Breast epithelium (tissue), 4 donors: ENCODE results near the gene FRMPD2. TPM values are rescaled to one million over a fixed set of nuclear protein-coding genes. Genes with fewer than 3 reads are reported as not detected.
"Not testable (repeated sequence)": the region's sequence is repeated elsewhere in the genome, so short reads cannot be mapped to it uniquely, and the experiment has no call there.

Experiments
- DNase-seq, 2 donors: peaks; one replicate each; pipeline ENCODE4 v3.0.0-alpha.2; 2019; ENCODE audit warnings: low spot score in 2 of 2
- H3K27ac ChIP-seq, 2 donors: fragments of 200-600 bp; sonication (generic) in 1 of 2; one replicate each; pipeline ENCODE4 v1.5.1; 2016 to 2019; ENCODE audit warnings: mild to moderate bottlenecking in 1 of 2
- H3K27me3 ChIP-seq, 2 donors: fragments of 200-600 bp; sonication (generic) in 1 of 2; one replicate each; pipeline versions ENCODE4 v1.5.1 to v1.6.0; 2017 to 2019; ENCODE audit warnings: control low read depth in 1 of 2, mild to moderate bottlenecking in 1 of 2
- H3K36me3 ChIP-seq: fragments of 200-600 bp; one replicate; pipeline ENCODE4 v1.5.1; 2019
- H3K4me1 ChIP-seq, 2 donors: fragments of 200-600 bp; sonication (generic); one replicate each; pipeline ENCODE4 v1.5.1; 2016 to 2019; ENCODE audit warnings: control low read depth in 1 of 2
- H3K4me3 ChIP-seq, 3 donors: fragments of 200-600 bp; sonication (generic); 1 replicate in 2 of 3; 2 replicates in 1 of 3; pipeline ENCODE4 v1.5.1; 2016 to 2019; ENCODE audit warnings: mild to moderate bottlenecking in 3 of 3, moderate library complexity in 2 of 3
- H3K9me3 ChIP-seq, 2 donors: fragments of 200-600 bp; sonication (generic) in 1 of 2; one replicate each; pipeline ENCODE4 v1.5.1; 2016 to 2019; ENCODE audit warnings: control low read depth in 1 of 2
- POLR2A ChIP-seq: fragments of 450-650 bp; IDR thresholded peaks from one replicate; pipeline ENCODE4 v1.6.1; 2016; ENCODE audit warnings: antibody characterized with exemption, mild to moderate bottlenecking, moderate library complexity
- POLR2AphosphoS5 ChIP-seq, 3 donors: sonication (generic); formaldehyde crosslinking; IDR thresholded peaks; one replicate each; pipeline ENCODE4 v1.6.1; 2017; ENCODE audit warnings: antibody characterized with exemption in 3 of 3
- intact Hi-C: fragments of 100-400 bp; cut with DNase I; formaldehyde crosslinking; loops from one replicate; pipeline ENCODE4 v1.15.1; 2023; ENCODE audit warnings: low total_unique reads
- total RNA-seq, 3 donors: library from RNA; depleted of rRNA; stranded (reverse); fragments of >200 nt; gene quantifications; one replicate each; pipeline ENCODE4 v1.1.0, GENCODE V29; 2016
- TF ChIP-seq, protein P1 (sequence below), 3 donors: fragments of 450-650 bp; IDR thresholded peaks; one replicate each; pipeline ENCODE4 v1.5.1; 2016 to 2017; ENCODE audit warnings: antibody characterized with exemption in 3 of 3, mild to moderate bottlenecking in 3 of 3, moderate library complexity in 3 of 3

FRMPD2 gene
- total RNA-seq, 3 donors from 2014 or later: 1.9 to 4.6 TPM; not detected in 1

DNA sequence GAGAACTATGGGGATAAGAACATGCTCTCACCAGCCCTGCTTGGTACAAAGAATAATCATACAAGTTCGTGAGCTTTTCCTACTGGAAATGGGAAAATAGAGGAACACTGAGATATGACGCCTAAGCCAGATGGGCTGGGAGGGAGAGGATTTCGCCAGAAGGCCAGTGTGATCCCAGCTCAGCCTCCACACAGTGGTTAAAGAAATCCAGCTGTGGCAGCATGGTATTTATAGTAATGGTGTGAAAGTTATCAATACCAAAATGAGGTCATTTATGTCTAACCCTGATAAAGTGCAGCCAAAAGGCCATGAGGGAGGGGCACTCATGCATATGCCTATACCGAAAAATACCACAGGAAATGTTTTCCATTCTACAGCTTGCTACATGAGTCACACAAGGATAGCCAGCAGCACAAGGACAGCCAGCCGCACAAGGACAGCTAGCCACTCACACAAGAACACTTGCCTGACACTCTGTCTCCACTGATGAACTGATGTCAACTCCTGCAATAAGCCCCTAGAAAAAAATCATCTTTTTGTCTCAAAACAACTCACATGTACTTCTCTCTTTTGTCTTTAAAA lies 49.4 kb downstream of the FRMPD2 start:
- no peaks in the 10 kb centered on the region for H3K36me3 ChIP-seq
- no peaks in the 10 kb centered on the region for H3K9me3 ChIP-seq
- no peak for TF ChIP-seq POLR2A
- TF ChIP-seq, protein P1, sequence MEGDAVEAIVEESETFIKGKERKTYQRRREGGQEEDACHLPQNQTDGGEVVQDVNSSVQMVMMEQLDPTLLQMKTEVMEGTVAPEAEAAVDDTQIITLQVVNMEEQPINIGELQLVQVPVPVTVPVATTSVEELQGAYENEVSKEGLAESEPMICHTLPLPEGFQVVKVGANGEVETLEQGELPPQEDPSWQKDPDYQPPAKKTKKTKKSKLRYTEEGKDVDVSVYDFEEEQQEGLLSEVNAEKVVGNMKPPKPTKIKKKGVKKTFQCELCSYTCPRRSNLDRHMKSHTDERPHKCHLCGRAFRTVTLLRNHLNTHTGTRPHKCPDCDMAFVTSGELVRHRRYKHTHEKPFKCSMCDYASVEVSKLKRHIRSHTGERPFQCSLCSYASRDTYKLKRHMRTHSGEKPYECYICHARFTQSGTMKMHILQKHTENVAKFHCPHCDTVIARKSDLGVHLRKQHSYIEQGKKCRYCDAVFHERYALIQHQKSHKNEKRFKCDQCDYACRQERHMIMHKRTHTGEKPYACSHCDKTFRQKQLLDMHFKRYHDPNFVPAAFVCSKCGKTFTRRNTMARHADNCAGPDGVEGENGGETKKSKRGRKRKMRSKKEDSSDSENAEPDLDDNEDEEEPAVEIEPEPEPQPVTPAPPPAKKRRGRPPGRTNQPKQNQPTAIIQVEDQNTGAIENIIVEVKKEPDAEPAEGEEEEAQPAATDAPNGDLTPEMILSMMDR (IDR thresholded peaks at IDR 0.05): no peak
- TF ChIP-seq POLR2AphosphoS5 (IDR thresholded peaks at IDR 0.05): no peak
- no peaks in the 10 kb centered on the region for H3K27me3 ChIP-seq
- no peak for DNase-seq
- no peaks in the 10 kb centered on the region for H3K4me1 ChIP-seq
- H3K4me3 ChIP-seq: no peak overlapping the region
- H3K27ac ChIP-seq: no peak overlapping the region
- intact Hi-C loops: no loop called here

DNA sequence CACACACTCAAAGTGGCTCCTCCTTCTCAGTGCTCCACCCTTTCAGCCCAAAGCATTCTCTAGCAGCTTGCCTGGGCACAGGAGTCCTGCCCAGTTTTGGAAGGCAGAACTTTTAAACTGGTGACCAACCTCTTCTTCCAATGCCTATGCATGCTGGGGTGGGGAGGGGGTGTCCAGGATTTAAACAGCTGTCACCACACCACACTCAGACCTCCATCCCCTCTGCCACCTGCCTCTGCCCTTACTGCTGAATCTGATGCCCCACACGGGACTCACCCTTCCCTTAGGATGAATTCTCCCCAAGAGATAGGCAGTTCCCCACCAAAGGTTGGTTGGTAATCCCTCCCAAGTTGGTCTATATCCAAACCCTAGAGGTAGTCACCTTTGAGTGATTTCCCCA lies 50.2 kb downstream of the FRMPD2 start:
- Histone ChIP-seq H3K4me3 (no peak overlapping the region), H3K9me3 (no peaks in the 10 kb centered on the region), H3K27ac (no peak overlapping the region), H3K27me3 (no peaks in the 10 kb centered on the region), H3K36me3 (no peaks in the 10 kb centered on the region), H3K4me1 (no peaks in the 10 kb centered on the region)
- intact Hi-C loops: no loop called here
- DNase-seq: no peak
- no peak for TF ChIP-seq POLR2A
- TF ChIP-seq, protein P1 (IDR thresholded peaks at IDR 0.05): no peak
- TF ChIP-seq POLR2AphosphoS5 (IDR thresholded peaks at IDR 0.05): no peak

- Histone ChIP-seq H3K36me3 (no peaks in the 10 kb centered on the region), H3K9me3 (no peaks in the 10 kb centered on the region), H3K27me3 (no peaks in the 10 kb centered on the region), H3K4me1 (no peaks in the 10 kb centered on the region), H3K4me3 (no peak overlapping the region), H3K27ac (no peak overlapping the region)
- TF ChIP-seq POLR2AphosphoS5 (IDR thresholded peaks at IDR 0.05): no peak
- intact Hi-C loops: no loop called here
- no peak for DNase-seq
Measured at GRCh38 chr10:48221814-48222213, 52.7 kb downstream of the FRMPD2 start.

DNA sequence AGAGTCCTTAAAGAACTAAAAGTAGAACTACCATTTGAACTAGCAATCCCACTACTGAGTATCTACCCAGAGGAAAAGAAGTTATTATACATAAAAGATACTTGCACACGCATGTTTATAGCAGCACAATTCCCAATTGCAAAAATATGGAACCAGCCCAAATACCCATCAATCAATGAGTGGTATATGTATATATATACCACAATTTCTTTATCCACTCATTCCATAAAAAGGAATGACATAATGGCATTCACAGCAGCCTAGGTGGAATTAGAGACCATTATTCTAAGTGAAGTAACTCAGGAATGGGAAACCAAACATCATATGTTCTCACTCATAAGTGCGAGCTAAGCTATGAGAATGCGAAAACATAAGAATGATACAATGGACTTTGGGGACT lies 53.5 kb downstream of the FRMPD2 start:
- not testable (repeated sequence) for H3K9me3 ChIP-seq

DNA sequence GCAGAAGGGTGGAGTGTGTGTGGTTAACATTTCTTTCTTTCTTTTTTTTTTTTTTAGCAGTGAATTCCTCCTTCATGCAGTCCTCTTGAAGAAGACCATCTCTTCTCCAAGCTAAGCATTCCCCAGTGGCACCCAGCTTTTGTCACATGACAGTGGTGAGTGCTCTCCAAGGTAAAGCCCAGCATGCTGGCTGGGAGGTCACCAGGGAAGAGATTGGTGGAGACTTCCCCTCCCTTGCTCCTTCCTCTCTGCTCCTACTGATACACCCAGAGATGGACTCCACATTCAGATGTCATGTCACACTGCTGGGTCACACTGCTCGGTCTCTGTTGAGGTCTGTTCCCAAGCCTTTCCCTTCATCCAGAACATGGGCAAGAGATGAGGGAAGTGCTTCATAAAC lies 55.3 kb downstream of the FRMPD2 start:
- TF ChIP-seq POLR2AphosphoS5 (IDR thresholded peaks at IDR 0.05) (no peak), POLR2A (no peak)
- TF ChIP-seq, protein P1 (IDR thresholded peaks at IDR 0.05): no peak

More for the DNA sequence above, 53.5 kb downstream of the FRMPD2 start:
- DNase-seq, intact Hi-C loops, H3K36me3 ChIP-seq, H3K27me3 ChIP-seq, H3K27ac ChIP-seq, H3K4me1 ChIP-seq, H3K4me3 ChIP-seq: not testable (repeated sequence)

DNA sequence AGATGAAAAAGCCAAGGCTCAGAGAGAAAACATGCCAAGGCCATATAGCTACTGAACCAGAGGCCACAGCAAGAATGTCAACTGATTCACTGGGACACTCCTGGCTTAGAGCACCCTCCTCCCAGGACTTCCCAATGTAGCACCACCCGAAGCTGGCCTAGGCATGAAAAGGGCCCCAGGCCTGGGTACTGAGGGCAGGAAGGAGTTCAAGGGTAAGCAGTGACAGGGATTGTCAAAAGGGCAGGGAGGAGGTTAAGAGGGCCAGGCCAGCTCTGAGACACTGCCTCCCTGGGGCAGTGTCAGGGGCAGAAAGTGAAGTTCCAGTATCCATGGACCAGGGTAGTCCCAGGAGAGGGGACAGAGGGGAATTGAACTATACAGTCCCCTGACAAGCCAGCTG lies 57.8 kb downstream of the FRMPD2 start:
- Histone ChIP-seq H3K36me3 (no peaks in the 10 kb centered on the region), H3K9me3 (peaks cover 0 to 4% of the 10 kb centered on the region in 2 donors), H3K4me3 (no peak overlapping the region), H3K27me3 (no peaks in the 10 kb centered on the region), H3K4me1 (no peaks in the 10 kb centered on the region), H3K27ac (no peak overlapping the region)
- intact Hi-C loops: no loop called here
- DNase-seq: no peak
- TF ChIP-seq, protein P1 (IDR thresholded peaks at IDR 0.05): no peak
- TF ChIP-seq POLR2AphosphoS5 (IDR thresholded peaks at IDR 0.05) (no peak), POLR2A (no peak)

More for the DNA sequence above, 55.3 kb downstream of the FRMPD2 start:
- intact Hi-C loops: no loop called here
- no peak overlapping the region for H3K4me3 ChIP-seq
- peaks cover 0 to 4% of the 10 kb centered on the region in 2 donors for H3K9me3 ChIP-seq
- no peak for DNase-seq
- no peaks in the 10 kb centered on the region for H3K27me3 ChIP-seq
- H3K36me3 ChIP-seq: no peaks in the 10 kb centered on the region
- no peak overlapping the region for H3K27ac ChIP-seq
- no peaks in the 10 kb centered on the region for H3K4me1 ChIP-seq
